Smooth muscle cell (in vitro differentiated cells): ENCODE results near the gene ACBD6. TPM values are rescaled to one million over a fixed set of nuclear protein-coding genes. Genes with fewer than 3 reads are reported as not detected.

Experiments
- DNase-seq: peaks from one replicate; lab custom pipeline; 2025; ENCODE audit not compliant: unreplicated experiment; lab: John Stamatoyannopoulos, UW
- H2AFZ ChIP-seq: fragments of 200-600 bp; sonication (generic); 2 replicates; pipeline ENCODE4 v1.6.0; 2016; ENCODE audit warnings: antibody characterized with exemption, low read depth, mild to moderate bottlenecking
- H3F3A ChIP-seq: fragments of 200-600 bp; sonication (generic); 2 replicates; pipeline ENCODE4 v1.6.0; 2017; ENCODE audit warnings: antibody characterized with exemption, low read depth
- H3K27ac ChIP-seq: fragments of 200-600 bp; sonication (generic); 2 replicates; pipeline ENCODE4 v1.5.1; 2016; ENCODE audit warnings: low read depth, mild to moderate bottlenecking
- H3K27me3 ChIP-seq: fragments of 200-600 bp; sonication (generic); 2 replicates; pipeline ENCODE4 v1.6.1; 2016; ENCODE audit warnings: low read depth, mild to moderate bottlenecking
- H3K36me3 ChIP-seq: fragments of 200-600 bp; sonication (generic); 2 replicates; pipeline ENCODE4 v1.5.1; 2016; ENCODE audit warnings: low read depth
- H3K4me1 ChIP-seq: fragments of 200-600 bp; sonication (generic); 2 replicates; pipeline ENCODE4 v1.5.1; 2016; ENCODE audit warnings: low read depth
- H3K4me2 ChIP-seq: fragments of 200-600 bp; sonication (generic); 2 replicates; pipeline ENCODE4 v1.6.0; 2016; ENCODE audit warnings: mild to moderate bottlenecking
- H3K4me3 ChIP-seq: fragments of 200-600 bp; sonication (generic); 2 replicates; pipeline ENCODE4 v1.5.1; 2016; ENCODE audit warnings: mild to moderate bottlenecking
- H3K79me2 ChIP-seq: fragments of 200-600 bp; sonication (generic); 2 replicates; pipeline ENCODE4 v1.6.0; 2016; ENCODE audit warnings: low read depth, mild to moderate bottlenecking
- H3K9ac ChIP-seq: fragments of 200-600 bp; sonication (generic); 2 replicates; pipeline ENCODE4 v1.6.0; 2016; ENCODE audit warnings: low read depth
- H3K9me3 ChIP-seq: fragments of 200-600 bp; sonication (generic); replicated peaks from 2 replicates; pipeline ENCODE4 v1.5.1; 2016; ENCODE audit warnings: low read depth
- H4K20me1 ChIP-seq: fragments of 200-600 bp; sonication (generic); 2 replicates; pipeline ENCODE4 v1.6.0; 2016; ENCODE audit warnings: low read depth
- WGBS: methylation state at CpG from one replicate; pipeline ENCODE4 v1.1.7; 2016; ENCODE audit warnings: low lambda C conversion rate; 5-methylcytosine and 5-hydroxymethylcytosine counted together
- polyA plus RNA-seq: library from polyadenylated mRNA; unstranded; fragments of >200 nt; fragmentation: Nextera tagmentation; extraction: Ambion mirVana; gene quantifications from 2 replicates; pipeline ENCODE4 v1.2.1, GENCODE V29; 2016
- total RNA-seq: library from RNA; depleted of rRNA; stranded (reverse); fragments of >200 nt; gene quantifications from 2 replicates; pipeline ENCODE4 v1.2.3, GENCODE V29; 2014
- TF ChIP-seq, protein P1 (sequence below): fragments of 200-600 bp; sonication (generic); IDR thresholded peaks from 2 replicates; pipeline ENCODE4 v1.5.1; 2017; ENCODE audit warnings: borderline replicate concordance, mild to moderate bottlenecking, antibody characterized with exemption; ENCODE audit not compliant: insufficient read depth, poor library complexity, severe bottlenecking

Gene ACBD6
- total and polyA plus RNA-seq, 2 experiments from 2014 or later = 44.1 to 48.7 TPM

DNA sequence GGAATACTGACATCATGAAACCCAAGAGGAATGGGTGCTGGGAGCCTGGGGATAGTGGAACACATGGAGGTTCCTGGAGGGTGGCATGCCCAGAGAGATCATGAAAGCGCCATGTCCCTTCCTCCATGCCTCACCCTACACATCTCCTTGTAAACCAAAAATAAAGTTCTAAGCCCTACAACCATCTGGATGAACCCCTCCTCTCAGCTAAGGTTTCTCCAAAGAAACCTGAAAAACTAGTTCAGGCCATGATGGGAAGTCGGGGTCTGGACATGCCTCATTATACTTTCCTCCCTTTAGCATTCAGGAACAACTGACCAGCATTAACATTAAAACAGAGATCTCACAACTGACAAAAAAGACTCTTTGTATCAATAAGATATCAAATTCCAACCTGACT lies 68.5 kb downstream of the ACBD6 start:
- Histone ChIP-seq H3F3A (no peaks in the 10 kb centered on the region), H3K27me3 (no peaks in the 10 kb centered on the region), H3K4me1 (no peaks in the 10 kb centered on the region), H3K4me2 (no peak overlapping the region), H3K9me3 (no peaks in the 10 kb centered on the region), H3K36me3 (peaks cover 3% of the 10 kb centered on the region), H3K27ac (no peak overlapping the region), H3K79me2 (peaks cover 32% of the 10 kb centered on the region), H3K9ac (no peak overlapping the region), H2AFZ (no peak overlapping the region), H4K20me1 (peaks cover 34% of the 10 kb centered on the region), H3K4me3 (no peak overlapping the region)
- no peak for DNase-seq
- WGBS = 71% methylated on average over 2 of the region's 2 CpGs
- TF ChIP-seq, protein P1, sequence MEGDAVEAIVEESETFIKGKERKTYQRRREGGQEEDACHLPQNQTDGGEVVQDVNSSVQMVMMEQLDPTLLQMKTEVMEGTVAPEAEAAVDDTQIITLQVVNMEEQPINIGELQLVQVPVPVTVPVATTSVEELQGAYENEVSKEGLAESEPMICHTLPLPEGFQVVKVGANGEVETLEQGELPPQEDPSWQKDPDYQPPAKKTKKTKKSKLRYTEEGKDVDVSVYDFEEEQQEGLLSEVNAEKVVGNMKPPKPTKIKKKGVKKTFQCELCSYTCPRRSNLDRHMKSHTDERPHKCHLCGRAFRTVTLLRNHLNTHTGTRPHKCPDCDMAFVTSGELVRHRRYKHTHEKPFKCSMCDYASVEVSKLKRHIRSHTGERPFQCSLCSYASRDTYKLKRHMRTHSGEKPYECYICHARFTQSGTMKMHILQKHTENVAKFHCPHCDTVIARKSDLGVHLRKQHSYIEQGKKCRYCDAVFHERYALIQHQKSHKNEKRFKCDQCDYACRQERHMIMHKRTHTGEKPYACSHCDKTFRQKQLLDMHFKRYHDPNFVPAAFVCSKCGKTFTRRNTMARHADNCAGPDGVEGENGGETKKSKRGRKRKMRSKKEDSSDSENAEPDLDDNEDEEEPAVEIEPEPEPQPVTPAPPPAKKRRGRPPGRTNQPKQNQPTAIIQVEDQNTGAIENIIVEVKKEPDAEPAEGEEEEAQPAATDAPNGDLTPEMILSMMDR = no peak

DNA sequence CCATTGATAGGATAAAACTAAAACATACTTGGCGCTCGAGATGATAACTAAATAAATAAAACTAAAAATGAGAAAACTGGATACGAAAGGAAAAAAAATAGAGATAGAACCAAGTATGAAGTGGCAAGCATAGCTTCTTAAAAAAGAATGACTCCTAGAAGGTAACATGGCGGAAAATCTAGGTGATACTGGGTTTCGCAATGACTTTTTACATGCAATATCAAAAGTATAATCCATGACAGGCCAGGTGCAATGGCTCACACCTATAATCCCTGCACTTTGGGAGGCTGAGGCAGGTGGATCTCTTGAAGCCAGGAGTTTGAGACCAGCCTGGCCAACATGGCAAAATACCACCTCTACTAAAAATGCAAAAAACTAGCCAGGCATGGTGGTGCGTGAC lies 70.7 kb downstream of the ACBD6 start:
- H3K79me2 ChIP-seq = peaks cover 32% of the 10 kb centered on the region
- no peak overlapping the region for H3K9ac ChIP-seq
- no peak overlapping the region for H3K27ac ChIP-seq
- TF ChIP-seq, protein P1 = no peak
- 98% methylated on average over 6 of the region's 6 CpGs for WGBS
- H2AFZ ChIP-seq = no peak overlapping the region
- no peaks in the 10 kb centered on the region for H3K4me1 ChIP-seq
- H4K20me1 ChIP-seq = peaks cover 42% of the 10 kb centered on the region
- H3F3A ChIP-seq = no peaks in the 10 kb centered on the region
- no peak overlapping the region for H3K4me2 ChIP-seq
- peaks cover 3% of the 10 kb centered on the region for H3K36me3 ChIP-seq
- H3K9me3 ChIP-seq = no peaks in the 10 kb centered on the region
- H3K27me3 ChIP-seq = no peaks in the 10 kb centered on the region
- H3K4me3 ChIP-seq = no peak overlapping the region
- no peak for DNase-seq

DNA sequence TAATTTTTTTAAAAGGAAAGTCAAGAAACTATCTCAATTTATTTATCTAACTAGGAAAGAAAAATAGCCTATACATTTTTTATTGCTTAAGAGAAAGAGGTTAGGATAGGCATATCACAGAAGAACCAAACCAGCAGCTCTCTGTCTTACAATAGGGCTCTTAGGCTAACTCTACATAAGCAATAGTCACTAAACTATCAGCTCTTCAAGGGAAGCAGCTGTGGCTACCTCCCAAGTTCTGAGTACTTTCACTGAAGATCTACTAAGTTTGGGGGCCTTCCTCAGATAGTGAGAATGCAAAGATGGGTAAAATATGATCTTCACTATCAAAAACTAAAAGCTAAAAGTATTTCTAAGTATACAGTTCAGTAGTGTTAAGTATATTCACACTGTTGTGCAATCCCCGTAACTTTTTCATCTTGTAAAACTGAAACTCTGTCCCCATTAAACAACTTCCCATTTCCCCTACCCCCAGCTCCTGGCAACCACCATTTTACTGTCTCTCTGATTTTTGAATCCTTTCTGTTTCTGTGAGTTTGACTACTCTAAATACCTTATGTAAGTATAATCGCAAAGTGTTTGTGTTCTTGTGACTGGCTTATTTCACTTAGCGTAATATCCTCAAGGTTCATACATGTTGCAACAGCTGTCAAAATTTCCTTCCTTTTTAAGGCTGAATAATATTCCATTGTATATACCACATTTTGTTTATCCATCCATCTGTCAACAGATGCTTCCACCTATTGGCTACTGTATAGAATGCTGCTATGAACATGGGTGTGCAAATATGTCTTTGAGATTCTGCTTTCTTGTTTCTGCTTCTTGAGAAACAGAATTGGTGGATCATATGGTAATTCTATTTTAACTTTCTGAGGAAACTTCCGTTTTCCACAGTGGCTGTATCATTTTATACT lies 73.3 kb downstream of the ACBD6 start:
- no peak for DNase-seq
- Histone ChIP-seq H3K27me3 (no peaks in the 10 kb centered on the region), H2AFZ (no peak overlapping the region), H3F3A (no peaks in the 10 kb centered on the region), H3K4me1 (peaks cover 10% of the 10 kb centered on the region), H3K36me3 (no peaks in the 10 kb centered on the region), H3K9ac (no peak overlapping the region), H4K20me1 (peaks cover 60% of the 10 kb centered on the region), H3K27ac (no peak overlapping the region), H3K9me3 (no peaks in the 10 kb centered on the region), H3K79me2 (peaks cover 35% of the 10 kb centered on the region), H3K4me3 (no peak overlapping the region), H3K4me2 (no peak overlapping the region)
- 98% methylated on average over 4 of the region's 4 CpGs for WGBS
- TF ChIP-seq, protein P1 = no peak

DNA sequence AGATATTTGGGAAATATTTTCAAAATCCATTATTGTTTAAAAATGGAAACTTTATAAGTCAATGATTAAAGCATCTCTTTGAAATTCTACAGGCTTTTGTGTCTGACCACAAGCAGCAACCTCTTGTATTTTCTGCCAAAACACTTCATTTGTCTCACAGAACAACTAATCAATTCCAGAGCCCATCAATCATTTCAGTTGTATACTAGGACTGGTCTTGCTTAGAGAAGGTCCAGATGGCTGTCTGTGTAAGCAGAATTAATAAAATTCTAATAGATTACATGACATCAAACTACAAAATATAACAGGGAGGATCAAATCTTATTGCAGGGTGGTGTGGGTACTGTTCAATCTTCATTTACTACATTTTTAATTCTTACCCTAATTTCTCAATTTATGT lies 76.4 kb downstream of the ACBD6 start:
- H3F3A ChIP-seq = no peaks in the 10 kb centered on the region
- H3K4me3 ChIP-seq = no peak overlapping the region
- H4K20me1 ChIP-seq = peaks cover 48% of the 10 kb centered on the region
- DNase-seq = no peak
- H3K36me3 ChIP-seq = peaks cover 5% of the 10 kb centered on the region
- no peak overlapping the region for H2AFZ ChIP-seq
- no peak overlapping the region for H3K4me2 ChIP-seq
- H3K4me1 ChIP-seq = peaks cover 10% of the 10 kb centered on the region
- H3K79me2 ChIP-seq = peaks cover 18% of the 10 kb centered on the region
- H3K9me3 ChIP-seq = no peaks in the 10 kb centered on the region
- TF ChIP-seq, protein P1 = no peak
- H3K27me3 ChIP-seq = no peaks in the 10 kb centered on the region
- H3K9ac ChIP-seq = no peak overlapping the region
- H3K27ac ChIP-seq = no peak overlapping the region
